H4 (cell line): ENCODE data around the gene IL1RAP. TPM values are rescaled to one million over a fixed set of nuclear protein-coding genes. Genes with fewer than 3 reads are reported as not detected.

Experiments used
- total RNA-seq: library from RNA; depleted of rRNA; stranded (reverse); fragments of >200 nt; shearing (Covaris generic); gene quantifications from 2 replicates; pipeline ENCODE4 v1.2.3, GENCODE V29; 2014; rRNA removed

IL1RAP gene
- total RNA-seq, 1 experiment from 2014 or later, result 13.3 TPM

Other genes with a start within 250 kb of the IL1RAP start
- gene CLDN1, start 191.6 kb upstream of the IL1RAP start, total RNA-seq, result 0.12 and 0.14 TPM in 2 replicates
- gene CLDN16, start 125.9 kb upstream of the IL1RAP start, total RNA-seq, result 0.15 TPM in 1 of 2 replicates, not detected in the other
- gene TMEM207, start 64.2 kb upstream of the IL1RAP start, total RNA-seq, result not detected in 2 replicates